HL-60/S4 treated with phorbol 12-myristate 13-acetate at 8.2 ng/mL for 4 days and 3 days (cell line): ENCODE measurements around the gene HTRA2.

ENCODE experiments used
- in situ Hi-C: fragments of 300-500 bp; cut with MboI; formaldehyde crosslinking; loops from 2 replicates; pipeline ENCODE4 v1.15.0; 2022; ENCODE audit warnings: low sequenced_read_pairs

HTRA2 gene

DNA sequence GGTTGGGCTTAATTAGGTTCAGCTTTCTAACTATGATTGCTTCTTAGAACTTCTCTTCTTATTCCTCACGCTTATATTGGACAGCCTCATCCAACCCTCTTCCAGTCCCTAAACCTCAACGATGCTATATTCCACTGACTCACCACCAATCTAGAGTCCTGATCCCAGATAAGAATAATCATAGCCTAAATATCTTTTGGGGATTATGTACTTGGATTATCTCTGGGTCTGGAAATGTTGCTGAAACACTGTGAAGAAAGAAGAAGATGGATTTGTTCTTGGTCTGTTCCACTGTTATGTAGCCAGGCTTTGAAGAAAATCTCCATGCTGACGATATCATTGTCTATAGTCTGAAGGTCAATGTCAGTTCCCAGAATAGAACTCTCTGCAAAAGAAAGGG is 51.7 kb downstream of the HTRA2 start:
- in situ Hi-C loops, result loop anchor here (10.0 to 25.0 kb wide), 2 partner anchors 47 to 94 kb away; partner anchors contain the start of genes CCDC142, LBX2 and TTC31

DNA sequence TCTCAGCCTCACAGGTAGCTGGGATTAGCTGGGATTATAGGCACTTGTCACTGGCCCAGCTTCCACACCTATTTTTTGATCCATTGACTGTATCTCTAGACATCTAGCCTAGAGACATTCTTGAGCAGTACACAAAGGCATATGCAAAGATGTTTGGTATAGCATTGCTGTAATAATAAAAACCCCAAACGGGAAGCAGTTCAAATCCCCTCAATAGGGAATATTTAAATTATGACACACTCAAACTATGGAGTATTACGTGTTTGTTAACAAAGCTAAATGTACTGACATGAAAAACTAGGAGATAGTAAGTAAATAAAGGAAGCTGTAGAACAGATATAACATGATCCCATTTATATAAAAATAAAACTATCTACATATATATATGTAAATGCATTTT is 52.5 kb downstream of the HTRA2 start:
- in situ Hi-C loops, result loop anchor here (10.0 to 25.0 kb wide), 2 partner anchors 47 to 95 kb away; partner anchors contain the start of genes CCDC142, LBX2 and TTC31
